GM21529 (cell line): ENCODE results near the gene SNX8.
A peak's percentile ranks its signal among the peaks of the same experiment; 100 is the strongest.

ENCODE experiments used
- ATAC-seq: cut with Tn5 transposase; IDR thresholded peaks from one replicate; pipeline ENCODE4 v1.9.1; 2021; ENCODE audit not compliant: unreplicated experiment

The SNX8 gene

DNA sequence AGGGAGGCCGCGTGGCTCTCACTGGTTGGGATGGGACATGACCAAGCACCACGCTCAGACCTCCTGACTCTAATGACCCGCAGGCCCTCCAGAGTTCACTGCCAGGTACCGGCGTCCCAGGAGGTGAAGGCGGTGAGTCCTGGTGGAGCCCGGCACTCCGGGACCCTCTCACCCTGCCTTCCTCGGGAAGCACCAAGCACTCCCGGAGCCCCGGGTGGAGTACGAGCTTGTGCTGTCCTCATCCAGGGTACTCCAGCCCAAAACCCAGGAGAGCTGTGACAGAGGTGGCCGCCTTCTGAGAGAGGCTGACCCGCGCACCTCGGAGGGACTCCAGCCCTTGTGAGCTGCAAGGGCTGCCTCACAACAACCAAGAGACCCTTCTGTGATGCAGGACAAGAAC is 90.9 kb downstream of the SNX8 start:
- ATAC-seq: no peak

GRCh38 chr7:2222516-2222915 is 91.7 kb downstream of the SNX8 start:
- no peak for ATAC-seq

- no peak for ATAC-seq
Measured at GRCh38 chr7:2220954-2221353, 93.3 kb downstream of the SNX8 start.

DNA sequence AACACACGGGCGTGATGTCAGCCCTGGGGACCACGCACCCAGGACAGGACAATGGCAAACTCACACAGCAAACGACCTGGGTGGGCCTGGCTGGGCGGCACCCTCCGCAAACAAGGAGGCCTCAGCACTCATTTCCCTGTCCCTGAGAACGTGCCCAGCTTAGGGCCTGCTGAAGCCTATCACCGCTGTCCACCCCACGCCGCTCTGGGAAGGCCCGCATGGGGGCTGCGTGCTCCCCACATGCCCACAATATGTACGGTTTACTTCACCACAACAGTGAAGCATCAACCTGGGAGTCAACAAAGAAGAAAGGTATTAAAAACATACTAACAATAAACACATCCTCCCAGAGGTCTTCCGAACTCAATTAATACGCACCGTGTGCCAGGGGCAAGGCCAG is 93.7 kb downstream of the SNX8 start:
- ATAC-seq: no peak

GRCh38 chr7:2220030-2220429 is 94.2 kb downstream of the SNX8 start:
- ATAC-seq: no peak

GRCh38 chr7:2219606-2220005 is 94.6 kb downstream of the SNX8 start:
- no peak for ATAC-seq

GRCh38 chr7:2219136-2219535 is 95.1 kb downstream of the SNX8 start:
- ATAC-seq: no peak

- no peak for ATAC-seq
Measured at GRCh38 chr7:2218444-2218785, 95.8 kb downstream of the SNX8 start.

GRCh38 chr7:2217716-2218443 is 96.4 kb downstream of the SNX8 start:
- no peak for ATAC-seq

GRCh38 chr7:2217206-2217605 is 97.0 kb downstream of the SNX8 start:
- ATAC-seq: no peak

DNA sequence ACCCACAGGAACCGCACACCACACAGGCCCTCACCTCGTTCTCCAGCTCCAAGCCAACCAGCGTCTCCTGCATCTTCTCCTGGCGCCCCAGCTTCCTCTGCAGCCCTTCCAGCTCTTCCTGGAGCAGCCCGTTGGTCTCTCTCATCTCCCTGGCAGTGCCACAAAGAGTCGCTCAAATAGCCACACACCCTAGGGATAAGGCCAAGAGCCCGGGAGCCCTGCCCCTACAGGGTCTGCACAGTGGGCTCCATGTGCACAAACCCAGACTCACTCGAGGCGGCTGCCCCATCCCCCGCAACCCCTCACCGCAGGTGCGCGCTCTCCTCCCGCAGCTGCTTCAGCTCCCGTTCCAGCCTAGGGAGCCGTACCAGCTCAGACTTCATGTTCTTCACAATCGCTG is 98.4 kb downstream of the SNX8 start:
- ATAC-seq: no peak

DNA sequence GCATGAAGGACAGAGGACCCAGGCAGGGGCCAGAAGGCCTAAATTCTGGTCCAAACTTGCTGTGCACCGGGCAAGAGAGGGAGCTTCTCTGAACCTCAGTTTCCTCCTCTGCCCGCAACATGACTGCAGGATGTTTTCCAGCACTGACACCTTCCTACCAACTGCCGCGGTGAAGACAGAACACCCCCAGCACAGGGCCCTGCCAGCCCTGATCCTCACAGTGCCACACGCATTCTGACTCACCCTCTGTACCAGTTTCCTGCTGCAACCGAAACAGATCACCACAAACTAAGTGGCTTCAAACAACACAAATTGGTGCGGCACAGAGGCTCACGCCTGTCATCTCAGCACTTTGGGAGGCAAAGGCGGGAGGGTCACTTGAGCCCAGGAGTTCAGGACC is 99.6 kb downstream of the SNX8 start:
- no peak for ATAC-seq

- no peak for ATAC-seq
Measured at GRCh38 chr7:2213551-2214215, 100.6 kb downstream of the SNX8 start.

DNA sequence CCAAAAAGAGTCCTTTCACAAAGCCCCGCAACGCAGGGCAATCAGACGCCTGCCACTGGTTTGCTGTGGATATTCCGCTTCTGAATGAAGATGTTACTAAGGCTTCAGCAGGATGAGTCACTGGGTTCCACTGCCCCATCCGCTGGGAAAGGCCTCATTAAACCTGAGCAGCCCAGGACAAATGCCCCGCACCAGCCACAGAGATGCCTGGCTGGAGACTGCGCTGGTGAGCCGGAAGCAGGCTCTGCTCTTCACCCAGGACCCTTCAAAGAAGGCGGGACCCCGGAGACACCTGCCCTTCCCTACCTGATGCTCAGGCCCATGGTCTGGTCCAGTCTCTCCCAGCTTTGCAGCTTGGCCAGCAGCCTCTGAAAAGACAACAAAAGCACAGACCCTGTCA is 101.3 kb downstream of the SNX8 start:
- no peak for ATAC-seq

GRCh38 chr7:2211926-2212325 is 102.3 kb downstream of the SNX8 start:
- no peak for ATAC-seq

- ATAC-seq: no peak
Measured at GRCh38 chr7:2211259-2211880, 102.9 kb downstream of the SNX8 start.

DNA sequence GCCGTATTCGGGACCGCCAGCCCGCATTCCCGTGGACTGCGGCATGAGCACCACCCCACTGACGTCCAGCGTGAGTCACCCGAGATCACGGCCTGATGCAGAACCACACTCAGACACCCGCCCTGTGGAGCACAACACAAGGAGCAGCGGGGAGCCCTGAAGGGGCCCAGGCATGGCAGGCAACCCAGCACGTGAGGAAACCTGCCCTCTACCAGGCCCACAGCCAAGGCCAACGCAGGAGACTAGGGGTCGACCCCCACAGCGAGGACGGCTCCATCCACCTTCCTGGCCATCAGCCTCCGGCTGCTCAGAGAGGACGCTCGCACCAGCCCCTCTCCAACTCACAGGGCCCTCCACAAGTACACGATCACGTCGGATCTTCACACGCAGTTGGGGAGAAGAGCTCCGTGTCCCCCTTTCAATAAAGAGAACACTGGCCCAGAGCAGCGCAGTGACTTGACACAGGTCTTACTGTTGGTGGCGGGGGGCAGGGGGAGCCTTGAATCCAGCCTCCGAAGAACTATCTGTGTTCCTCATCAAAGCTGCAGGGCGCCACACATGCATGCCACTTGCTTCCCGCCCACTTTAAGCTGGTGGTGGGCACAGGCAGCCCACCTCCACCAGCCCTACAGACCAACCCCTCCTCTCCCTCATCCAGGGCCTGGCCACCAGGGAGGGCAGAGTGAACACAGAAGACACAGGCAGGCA is 103.5 kb downstream of the SNX8 start:
- ATAC-seq: no peak

DNA sequence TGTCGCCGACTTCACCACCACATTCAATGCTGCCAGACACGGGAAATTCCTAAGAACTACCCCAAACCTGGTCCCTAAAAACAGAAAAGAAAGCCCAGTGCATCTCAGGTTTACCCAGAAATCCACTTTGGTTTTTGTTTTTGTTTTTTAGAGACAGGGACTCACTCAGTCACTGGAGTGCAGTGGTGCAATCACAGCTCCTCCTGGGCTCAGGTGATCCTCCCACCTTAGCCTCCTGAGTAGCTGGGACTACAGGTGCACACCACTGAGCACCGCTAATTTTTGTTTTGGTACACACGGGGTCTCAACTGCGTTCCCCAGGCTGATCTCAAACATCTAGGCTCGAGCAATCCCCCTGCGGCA is 104.3 kb downstream of the SNX8 start:
- ATAC-seq: no peak

- peak; percentile 73 for ATAC-seq
Measured at GRCh38 chr7:2209146-2209960, 104.9 kb downstream of the SNX8 start.

DNA sequence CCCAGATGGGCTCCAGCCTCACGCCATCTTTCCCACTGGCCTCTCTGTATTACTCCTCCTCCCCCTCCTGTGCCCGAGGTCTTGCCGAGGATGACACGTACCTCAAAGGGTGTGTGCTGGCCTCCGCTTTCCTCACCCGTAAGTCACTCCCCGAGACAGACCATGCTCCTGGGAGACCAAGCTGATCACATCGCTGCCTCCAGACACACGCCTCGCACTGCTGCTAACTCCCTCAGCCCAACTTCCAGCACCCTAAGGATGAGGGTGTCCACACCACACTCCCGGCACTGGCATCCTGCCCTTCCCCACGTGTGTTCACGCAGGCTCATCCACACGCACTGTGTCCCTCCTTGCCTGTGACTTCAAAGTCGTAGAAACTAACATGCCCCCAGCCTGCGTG is 105.5 kb downstream of the SNX8 start:
- ATAC-seq: no peak
